GM12892 (cell line): ENCODE measurements around the gene EEA1.

Source experiments
- DNase-seq: peaks from one replicate; pipeline ENCODE4 v3.0.0; 2011; ENCODE audit not compliant: insufficient read length
- FAIRE-seq: peaks from 2 replicates; lab custom pipeline; 2011; peaks lifted over from hg19 to GRCh38; lab: Jason Lieb, UNC
- POLR2A ChIP-seq: IDR thresholded peaks from 2 replicates; pipeline ENCODE4 v1.6.1; 2011; ENCODE audit warnings: low read depth, low read length, control low read depth
- POLR2AphosphoS5 ChIP-seq: IDR thresholded peaks from 2 replicates; pipeline ENCODE4 v1.6.1; 2011; ENCODE audit warnings: low read depth, low read length, control low read depth
- TAF1 ChIP-seq: IDR thresholded peaks from 2 replicates; pipeline ENCODE4 v1.6.1; 2011; ENCODE audit warnings: low read depth, mild to moderate bottlenecking, control low read depth, low read length, borderline replicate concordance

Gene EEA1

GRCh38 chr12:92933606-92934005 is 4.5 kb upstream of the EEA1 start:
- TF ChIP-seq POLR2A: no peak
- TF ChIP-seq TAF1: no peak
- TF ChIP-seq POLR2AphosphoS5: no peak
- DNase-seq: no peak
- no peak for FAIRE-seq

GRCh38 chr12:92930421-92930820 is 1.3 kb upstream of the EEA1 start:
- FAIRE-seq (no peak), DNase-seq (no peak)
- TF ChIP-seq POLR2AphosphoS5 (no peak), TAF1 (no peak), POLR2A (no peak)

GRCh38 chr12:92929983-92930382 is 888 bp upstream of the EEA1 start:
- no peak for FAIRE-seq

GRCh38 chr12:92928421-92928961 is 604 bp downstream of the EEA1 start:
- FAIRE-seq: no peak
- DNase-seq: no peak
- no peak for TF ChIP-seq POLR2AphosphoS5
- no peak for TF ChIP-seq TAF1
- peak; percentile 35; the same call in 1 of the 2 replicates for TF ChIP-seq POLR2A

More at GRCh38 chr12:92929983-92930382, 888 bp upstream of the EEA1 start:
- no peak for DNase-seq
- TF ChIP-seq POLR2AphosphoS5: no peak
- TF ChIP-seq POLR2A: no peak
- TF ChIP-seq TAF1: no peak

GRCh38 chr12:92927436-92928281 is 1.4 kb downstream of the EEA1 start:
- no peak for TF ChIP-seq POLR2A
- TF ChIP-seq TAF1: no peak
- TF ChIP-seq POLR2AphosphoS5: 0 out of 2 replicates have a peak, but pooled peaks have one; percentile 44
- peak; percentile 21 for FAIRE-seq
- DNase-seq: no peak

- FAIRE-seq (peak; percentile 14), DNase-seq (no peak)
- no peak for TF ChIP-seq TAF1
- TF ChIP-seq POLR2AphosphoS5: no peak
- TF ChIP-seq POLR2A: no peak
Measured at GRCh38 chr12:92927055-92927435, 2.0 kb downstream of the EEA1 start.

- DNase-seq (no peak), FAIRE-seq (peak; percentile 38)
- no peak for TF ChIP-seq POLR2AphosphoS5
- no peak for TF ChIP-seq TAF1
- no peak for TF ChIP-seq POLR2A
Measured at GRCh38 chr12:92926549-92926948, 2.5 kb downstream of the EEA1 start.

- peak; percentile 36 for FAIRE-seq
- TF ChIP-seq POLR2AphosphoS5: no peak
- no peak for TF ChIP-seq POLR2A
- TF ChIP-seq TAF1: no peak
- no peak for DNase-seq
Measured at GRCh38 chr12:92921877-92922276, 7.2 kb downstream of the EEA1 start.

- DNase-seq (no peak), FAIRE-seq (no peak)
- TF ChIP-seq POLR2A (no peak), TAF1 (no peak), POLR2AphosphoS5 (no peak)
Measured at GRCh38 chr12:92915365-92915764, 13.7 kb downstream of the EEA1 start.

- TF ChIP-seq POLR2A: no peak
- TF ChIP-seq POLR2AphosphoS5: no peak
- TF ChIP-seq TAF1: no peak
- DNase-seq (no peak), FAIRE-seq (no peak)
Measured at GRCh38 chr12:92914170-92914569, 14.9 kb downstream of the EEA1 start.

GRCh38 chr12:92912672-92913071 is 16.4 kb downstream of the EEA1 start:
- DNase-seq (no peak), FAIRE-seq (no peak)
- TF ChIP-seq POLR2AphosphoS5 (no peak), TAF1 (no peak), POLR2A (no peak)

- DNase-seq (no peak), FAIRE-seq (no peak)
- no peak for TF ChIP-seq TAF1
- no peak for TF ChIP-seq POLR2A
- no peak for TF ChIP-seq POLR2AphosphoS5
Measured at GRCh38 chr12:92912052-92912451, 17.0 kb downstream of the EEA1 start.
